H9 (cell line): ENCODE measurements around the gene NOP16. TPM values are rescaled to one million over a fixed set of nuclear protein-coding genes. Genes with fewer than 3 reads are reported as not detected.

Experiments used
- DNase-seq: peaks from one replicate; pipeline ENCODE4 v3.0.0-alpha.2; 2017
- H2AFZ ChIP-seq: one replicate; pipeline ENCODE4 v1.6.1; 2013; ENCODE audit warnings: mild to moderate bottlenecking, low read length, control low read depth, moderate library complexity
- H2AK5ac ChIP-seq: 2 replicates; pipeline ENCODE4 v1.6.1; 2013; ENCODE audit warnings: low read length, control low read depth, mixed read lengths; ENCODE audit not compliant: insufficient read length
- H2BK120ac ChIP-seq: one replicate; pipeline ENCODE4 v1.6.1; 2013; ENCODE audit warnings: low read depth, mild to moderate bottlenecking, low read length, control low read depth, inconsistent platforms; ENCODE audit not compliant: poor library complexity, severe bottlenecking
- H2BK12ac ChIP-seq: 2 replicates; pipeline ENCODE4 v1.6.1; 2013; ENCODE audit warnings: low read length, control low read depth, mixed read lengths, low read depth; ENCODE audit not compliant: insufficient read length
- H2BK15ac ChIP-seq: 2 replicates; pipeline ENCODE4 v1.6.1; 2013; ENCODE audit warnings: low read depth, low read length, control low read depth
- H2BK20ac ChIP-seq: one replicate; pipeline ENCODE4 v1.6.1; 2013; ENCODE audit warnings: low read depth, mild to moderate bottlenecking, low read length, control low read depth, inconsistent platforms; ENCODE audit not compliant: poor library complexity, severe bottlenecking
- H2BK5ac ChIP-seq: 2 replicates; pipeline ENCODE4 v1.6.1; 2013; ENCODE audit warnings: low read length, control low read depth, mixed read lengths; ENCODE audit not compliant: insufficient read length
- H3K14ac ChIP-seq: 2 replicates; pipeline ENCODE4 v1.6.1; 2013; ENCODE audit warnings: low read length, control low read depth; ENCODE audit not compliant: insufficient read depth
- H3K18ac ChIP-seq: 2 replicates; pipeline ENCODE4 v1.6.1; 2013; ENCODE audit warnings: low read depth, mild to moderate bottlenecking, mixed read lengths, low read length, control low read depth; ENCODE audit not compliant: insufficient read length
- H3K23ac ChIP-seq: 2 replicates; pipeline ENCODE4 v1.6.1; 2013; ENCODE audit warnings: low read length, control low read depth, mixed read lengths, low read depth; ENCODE audit not compliant: insufficient read length
- H3K23me2 ChIP-seq: 2 replicates; pipeline ENCODE4 v1.6.1; 2013; ENCODE audit warnings: low read depth, mild to moderate bottlenecking, mixed read lengths, low read length, control low read depth; ENCODE audit not compliant: insufficient read length, poor library complexity, severe bottlenecking
- H3K27ac ChIP-seq: 2 replicates; pipeline ENCODE4 v1.5.1; 2013; ENCODE audit warnings: low read length, control low read depth, mixed read lengths, low read depth; ENCODE audit not compliant: insufficient read length
- H3K27me3 ChIP-seq: 2 replicates; pipeline ENCODE4 v1.6.1; 2013; ENCODE audit warnings: low read length, control low read depth, inconsistent platforms; ENCODE audit not compliant: insufficient read depth
- H3K4ac ChIP-seq: 2 replicates; pipeline ENCODE4 v1.6.1; 2013; ENCODE audit warnings: low read depth, mild to moderate bottlenecking, control low read depth, inconsistent platforms, low read length, moderate library complexity
- H3K4me1 ChIP-seq: 2 replicates; pipeline ENCODE4 v1.6.1; 2013; ENCODE audit warnings: low read length, control low read depth, inconsistent platforms; ENCODE audit not compliant: insufficient read depth
- H3K4me2 ChIP-seq: 2 replicates; pipeline ENCODE4 v1.6.1; 2013; ENCODE audit warnings: low read length, control low read depth, mixed read lengths; ENCODE audit not compliant: insufficient read length, insufficient read depth
- H3K56ac ChIP-seq: 2 replicates; pipeline ENCODE4 v1.6.1; 2013; ENCODE audit warnings: low read depth, mild to moderate bottlenecking, mixed read lengths, low read length, control low read depth; ENCODE audit not compliant: insufficient read length
- H3K79me1 ChIP-seq: 2 replicates; pipeline ENCODE4 v1.6.1; 2013; ENCODE audit warnings: low read depth, mild to moderate bottlenecking, moderate library complexity, low read length, control low read depth, inconsistent platforms; ENCODE audit not compliant: insufficient read depth, poor library complexity, severe bottlenecking
- H3K79me2 ChIP-seq: 2 replicates; pipeline ENCODE4 v1.6.1; 2013; ENCODE audit warnings: low read length, control low read depth, inconsistent platforms; ENCODE audit not compliant: insufficient read depth
- H3K9ac ChIP-seq: 2 replicates; pipeline ENCODE4 v1.6.1; 2013; ENCODE audit warnings: low read length, control low read depth, mixed read lengths; ENCODE audit not compliant: insufficient read length; ENCODE audit errors: extremely low read depth
- H3K9me3 ChIP-seq: one replicate; pipeline ENCODE4 v1.6.1; 2013; ENCODE audit warnings: low read depth, low read length, inconsistent platforms; ENCODE audit not compliant: control insufficient read depth
- H3T11ph ChIP-seq: one replicate; pipeline ENCODE4 v1.6.1; 2013; ENCODE audit warnings: mild to moderate bottlenecking, low read length, control low read depth, inconsistent platforms
- H4K20me1 ChIP-seq: one replicate; pipeline ENCODE4 v1.6.1; 2013; ENCODE audit not compliant: control insufficient read depth, insufficient read length, insufficient read depth
- H4K5ac ChIP-seq: 2 replicates; pipeline ENCODE4 v1.6.1; 2013; ENCODE audit warnings: low read depth, mild to moderate bottlenecking, mixed read lengths, low read length, control low read depth; ENCODE audit not compliant: insufficient read length
- H4K8ac ChIP-seq: replicated peaks from 2 replicates; pipeline ENCODE4 v1.6.1; 2013; ENCODE audit warnings: low read length, control low read depth, mixed read lengths, low read depth; ENCODE audit not compliant: insufficient read length
- H4K91ac ChIP-seq: 2 replicates; pipeline ENCODE4 v1.6.1; 2013; ENCODE audit warnings: low read depth, mild to moderate bottlenecking, moderate library complexity, mixed read lengths, low read length, control low read depth; ENCODE audit not compliant: insufficient read length
- H3K27ac Mint-ChIP-seq, 3 experiments: 2 replicates in 2 of 3; 3 replicates in 1 of 3; pipeline ENCODE4 v1.8.0; 2020 to 2021; ENCODE audit warnings: mixed read lengths in 3 of 3, mild to moderate bottlenecking in 1 of 3, moderate library complexity in 1 of 3
- H3K27me3 Mint-ChIP-seq: 2 replicates; pipeline ENCODE4 v1.8.0; 2021; ENCODE audit warnings: low read depth, mild to moderate bottlenecking, moderate library complexity, mixed read lengths
- H3K36me3 Mint-ChIP-seq, 3 experiments: 2 replicates in 2 of 3; 3 replicates in 1 of 3; pipeline ENCODE4 v1.8.0; 2020 to 2021; ENCODE audit warnings: low read depth in 3 of 3, mixed read lengths in 3 of 3; ENCODE audit not compliant: insufficient read depth in 1 of 3
- H3K4me1 Mint-ChIP-seq, 2 experiments: 2 replicates each; pipeline ENCODE4 v1.8.0; 2020; ENCODE audit warnings: mixed read lengths in 2 of 2
- H3K4me3 Mint-ChIP-seq, 2 experiments: 2 replicates in 1 of 2; 3 replicates in 1 of 2; pipeline ENCODE4 v1.8.0; 2020 to 2021; ENCODE audit warnings: mild to moderate bottlenecking in 2 of 2, mixed read lengths in 2 of 2, moderate library complexity in 1 of 2
- H3K9me3 Mint-ChIP-seq, 2 experiments: 2 replicates in 1 of 2; 3 replicates in 1 of 2; pipeline ENCODE4 v1.8.0; 2020; ENCODE audit warnings: mild to moderate bottlenecking in 2 of 2, mixed read lengths in 2 of 2, moderate library complexity in 1 of 2
- WGBS: extraction: QIAGEN DNeasy Blood & Tissue Kit; methylation state at CpG from one replicate; pipeline ENCODE4 v1.1.7; 2013; ENCODE audit warnings: missing lambda C conversion rate, low lambda C conversion rate, mixed read lengths; ENCODE audit not compliant: insufficient read length; ENCODE audit errors: extremely low coverage; 5-methylcytosine and 5-hydroxymethylcytosine counted together
- total RNA-seq: library from RNA; stranded (reverse); gene quantifications from 2 replicates; pipeline ENCODE4 v1.2.1, GENCODE V29; 2021
- TF ChIP-seq, protein P1 (sequence below): fragments of 200-600 bp; sonication (generic); conservative IDR thresholded peaks from 3 replicates; pipeline ENCODE4 v1.8.0; 2021; ENCODE audit warnings: antibody characterized with exemption, mild to moderate bottlenecking

The NOP16 gene
- total RNA-seq, 1 experiment from 2014 or later = 114 TPM

GRCh38 chr5:176352116-176352878 is 36.1 kb downstream of the NOP16 start:
- H2AK5ac ChIP-seq = no peak overlapping the region
- no peak overlapping the region for H3K27ac ChIP-seq
- no peak overlapping the region for H3K9ac ChIP-seq
- no CpG with 5 or more reads among the region's 5 CpGs for WGBS
- H3K79me1 ChIP-seq = peaks cover 3% of the 10 kb centered on the region
- H3K14ac ChIP-seq = no peak overlapping the region
- H4K20me1 ChIP-seq = no peaks in the 10 kb centered on the region
- no peaks in the 10 kb centered on the region for H3K79me2 ChIP-seq
- H3K23me2 ChIP-seq = no peaks in the 10 kb centered on the region
- H3K56ac ChIP-seq = no peak overlapping the region
- H4K91ac ChIP-seq = no peak overlapping the region
- no peaks in the 10 kb centered on the region for H3K4me1 ChIP-seq
- no peak overlapping the region for H2BK120ac ChIP-seq
- no peak overlapping the region for H3K4ac ChIP-seq
- no peak overlapping the region for H3K18ac ChIP-seq
- no peak overlapping the region for H2BK15ac ChIP-seq
- no peak overlapping the region for H2BK20ac ChIP-seq
- no peaks in the 10 kb centered on the region for H3K9me3 ChIP-seq
- H2BK12ac ChIP-seq = no peak overlapping the region
- H2BK5ac ChIP-seq = no peak overlapping the region
- H4K5ac ChIP-seq = no peak overlapping the region
- Mint-ChIP-seq H3K4me3 (no peak overlapping the region), H3K9me3 (no peaks in the 10 kb centered on the region), H3K27me3 (no peaks in the 10 kb centered on the region), H3K27ac (no peak overlapping the region), H3K36me3 (peaks cover 42 to 99% (median 85%) of the 10 kb centered on the region in 3 experiments), H3K4me1 (peaks cover 0 to 4% of the 10 kb centered on the region in 2 experiments; a peak in 2 of 4 replicates)
- TF ChIP-seq, protein P1, sequence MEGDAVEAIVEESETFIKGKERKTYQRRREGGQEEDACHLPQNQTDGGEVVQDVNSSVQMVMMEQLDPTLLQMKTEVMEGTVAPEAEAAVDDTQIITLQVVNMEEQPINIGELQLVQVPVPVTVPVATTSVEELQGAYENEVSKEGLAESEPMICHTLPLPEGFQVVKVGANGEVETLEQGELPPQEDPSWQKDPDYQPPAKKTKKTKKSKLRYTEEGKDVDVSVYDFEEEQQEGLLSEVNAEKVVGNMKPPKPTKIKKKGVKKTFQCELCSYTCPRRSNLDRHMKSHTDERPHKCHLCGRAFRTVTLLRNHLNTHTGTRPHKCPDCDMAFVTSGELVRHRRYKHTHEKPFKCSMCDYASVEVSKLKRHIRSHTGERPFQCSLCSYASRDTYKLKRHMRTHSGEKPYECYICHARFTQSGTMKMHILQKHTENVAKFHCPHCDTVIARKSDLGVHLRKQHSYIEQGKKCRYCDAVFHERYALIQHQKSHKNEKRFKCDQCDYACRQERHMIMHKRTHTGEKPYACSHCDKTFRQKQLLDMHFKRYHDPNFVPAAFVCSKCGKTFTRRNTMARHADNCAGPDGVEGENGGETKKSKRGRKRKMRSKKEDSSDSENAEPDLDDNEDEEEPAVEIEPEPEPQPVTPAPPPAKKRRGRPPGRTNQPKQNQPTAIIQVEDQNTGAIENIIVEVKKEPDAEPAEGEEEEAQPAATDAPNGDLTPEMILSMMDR = no peak
- H3K23ac ChIP-seq = no peak overlapping the region
- no peak overlapping the region for H3K4me2 ChIP-seq
- H3T11ph ChIP-seq = no peak overlapping the region
- H2AFZ ChIP-seq = no peak overlapping the region
- H3K27me3 ChIP-seq = no peaks in the 10 kb centered on the region
- no peak for DNase-seq
- H4K8ac ChIP-seq = no peak overlapping the region
